Thyroid gland (tissue), 4 donors: Measurements from ENCODE around the gene SFSWAP. TPM values are rescaled to one million over a fixed set of nuclear protein-coding genes. Genes with fewer than 3 reads are reported as not detected.
"Not testable (repeated sequence)": the region's sequence is repeated elsewhere in the genome, so short reads cannot be mapped to it uniquely, and the experiment has no call there.

Source experiments
- DNase-seq, 2 donors: peaks; one replicate each; pipeline ENCODE4 v3.0.0-alpha.2; 2019
- H3K27ac ChIP-seq, 3 donors: fragments of 200-600 bp; sonication (generic); 1 replicate in 2 of 3; 2 replicates in 1 of 3; pipeline ENCODE4 v1.5.1; 2016 to 2019; ENCODE audit warnings: mild to moderate bottlenecking in 1 of 3, moderate library complexity in 1 of 3
- H3K27me3 ChIP-seq: fragments of 200-600 bp; sonication (generic); one replicate; pipeline ENCODE4 v1.5.1; 2019
- H3K36me3 ChIP-seq, 2 donors: fragments of 200-600 bp; sonication (generic); one replicate each; pipeline ENCODE4 v1.5.1; 2016 to 2019
- H3K4me1 ChIP-seq, 2 donors: fragments of 200-600 bp; sonication (generic); one replicate each; pipeline ENCODE4 v1.5.1; 2017 to 2019
- H3K4me3 ChIP-seq, 3 donors: fragments of 200-600 bp; sonication (generic); replicated peaks in 1 of 3; 1 replicate in 2 of 3; 2 replicates in 1 of 3; pipeline ENCODE4 v1.5.1; 2016; ENCODE audit warnings: mild to moderate bottlenecking in 1 of 3
- H3K9me3 ChIP-seq: fragments of 200-600 bp; sonication (generic); one replicate; pipeline ENCODE4 v1.5.1; 2017
- CTCF ChIP-seq, 6 experiments: fragments of 200-600 bp in 3 of 6; fragments of 450-650 bp in 3 of 6; sonication (generic) in 3 of 6; IDR thresholded peaks; one replicate each; pipeline ENCODE4 v1.5.1; 2016 to 2019; ENCODE audit warnings: antibody characterized with exemption in 6 of 6, mild to moderate bottlenecking in 2 of 6, inconsistent platforms in 1 of 6, moderate library complexity in 1 of 6
- POLR2A ChIP-seq, 2 donors: fragments of 450-650 bp; IDR thresholded peaks; one replicate each; pipeline ENCODE4 v1.6.1; 2017; ENCODE audit warnings: antibody characterized with exemption in 2 of 2, mild to moderate bottlenecking in 2 of 2, moderate library complexity in 1 of 2
- WGBS, 2 donors: methylation state at CpG; one replicate each; pipeline ENCODE4 v1.1.5; 2017; 5-methylcytosine and 5-hydroxymethylcytosine counted together
- intact Hi-C: fragments of 100-400 bp; cut with DNase I; formaldehyde crosslinking; loops from one replicate; pipeline ENCODE4 v1.15.1; 2023
- total RNA-seq, 4 donors: library from RNA; depleted of rRNA; stranded (reverse); fragments of >200 nt; gene quantifications; one replicate each; pipeline ENCODE4 v1.2.3, GENCODE V29; 2016

Gene SFSWAP
- 10 to 100 TPM; 36.4 to 50.8 (median 42.6) TPM for total RNA-seq

GRCh38 chr12:131710464-131711457 is at the start of gene SFSWAP:
Gene SFSWAP, plus strand, starts transcription at chr12:131711090. Its CDS starts 140 bp downstream, at chr12:131711230.
- Histone ChIP-seq H3K27me3 (no peaks in the 10 kb centered on the region), H3K4me3 (peak within 1 kb of the TSS; percentile 90 to 99 (median 94)), H3K9me3 (no peaks in the 10 kb centered on the region), H3K4me1 (peaks cover 16 to 18% of the 10 kb centered on the region in 2 donors), H3K27ac (peak within 1 kb of the TSS; percentile 91 to 96 (median 95)), H3K36me3 (peaks cover 19% of the 10 kb centered on the region in 2 donors)
- TF ChIP-seq CTCF (IDR thresholded peaks at IDR 0.05): no peak
- TF ChIP-seq POLR2A (IDR thresholded peaks at IDR 0.05): peak in 1 of 2 donors; percentile 57
- intact Hi-C loops: no loop called here
- 0 to 2% methylated on average over 49 to 62 of the region's 90 CpGs for WGBS, 2 donors
- peak; percentile 65 to 70 for DNase-seq

- H3K36me3 ChIP-seq, H3K4me3 ChIP-seq, intact Hi-C loops, H3K9me3 ChIP-seq, H3K4me1 ChIP-seq, H3K27ac ChIP-seq, H3K27me3 ChIP-seq, DNase-seq: not testable (repeated sequence)
- WGBS, 2 donors: no CpG with 5 or more reads among the region's 78 CpGs
Measured at GRCh38 chr12:131661170-131661985, 49.5 kb upstream of the SFSWAP start.

GRCh38 chr12:131661986-131662288 is 49.0 kb upstream of the SFSWAP start:
- H3K27me3 ChIP-seq, DNase-seq, H3K9me3 ChIP-seq, H3K27ac ChIP-seq, H3K36me3 ChIP-seq, H3K4me3 ChIP-seq, intact Hi-C loops, H3K4me1 ChIP-seq: not testable (repeated sequence)
- WGBS, 2 donors: no CpG with 5 or more reads among the region's 28 CpGs

GRCh38 chr12:131662346-131662745 is 48.5 kb upstream of the SFSWAP start:
- H3K9me3 ChIP-seq, DNase-seq, H3K4me1 ChIP-seq, H3K27me3 ChIP-seq, H3K27ac ChIP-seq, intact Hi-C loops, H3K36me3 ChIP-seq, H3K4me3 ChIP-seq: not testable (repeated sequence)
- WGBS, 2 donors: 87 to 88% methylated on average over 10 of the region's 10 CpGs

- 62 to 90% methylated on average over 3 to 7 of the region's 17 CpGs for WGBS, 2 donors
- H3K4me3 ChIP-seq, H3K36me3 ChIP-seq, H3K9me3 ChIP-seq, intact Hi-C loops, H3K27me3 ChIP-seq, H3K27ac ChIP-seq, DNase-seq, H3K4me1 ChIP-seq: not testable (repeated sequence)
Measured at GRCh38 chr12:131665666-131666065, 45.2 kb upstream of the SFSWAP start.

- H3K9me3 ChIP-seq, H3K4me1 ChIP-seq, H3K36me3 ChIP-seq, intact Hi-C loops, H3K27ac ChIP-seq, DNase-seq, H3K4me3 ChIP-seq, H3K27me3 ChIP-seq: not testable (repeated sequence)
- 71% methylated on average over 3 of the region's 12 CpGs; no CpG with 5 or more reads in 1 of the 2 donors for WGBS, 2 donors
Measured at GRCh38 chr12:131666486-131666885, 44.4 kb upstream of the SFSWAP start.

- H3K27ac ChIP-seq, H3K36me3 ChIP-seq, intact Hi-C loops, DNase-seq, H3K4me1 ChIP-seq, H3K27me3 ChIP-seq, H3K4me3 ChIP-seq, H3K9me3 ChIP-seq: not testable (repeated sequence)
- 66 to 69% methylated on average over 9 to 11 of the region's 12 CpGs for WGBS, 2 donors
Measured at GRCh38 chr12:131666978-131667601, 43.8 kb upstream of the SFSWAP start.
